Stomach (tissue), 9 donors: ENCODE data around the gene C8B. TPM values are rescaled to one million over a fixed set of nuclear protein-coding genes. Genes with fewer than 3 reads are reported as not detected.

Experiments
- DNase-seq, 2 donors: peaks; one replicate each; pipeline versions ENCODE4 v3.0.0 to v3.0.0-alpha.2; 2013 to 2019
- H3K27ac ChIP-seq, 5 donors: fragments of 200-600 bp in 4 of 5; sonication (generic) in 4 of 5; one replicate each; pipeline ENCODE4 v1.5.1; 2013 to 2019; ENCODE audit warnings: mild to moderate bottlenecking in 1 of 5, moderate library complexity in 1 of 5
- H3K27me3 ChIP-seq, 3 donors: fragments of 200-600 bp; sonication (generic); one replicate each; pipeline ENCODE4 v1.5.1; 2017 to 2019; ENCODE audit warnings: mixed run types in 1 of 3
- H3K36me3 ChIP-seq, 4 donors: fragments of 200-600 bp; sonication (generic); 1 replicate in 3 of 4; 2 replicates in 1 of 4; pipeline ENCODE4 v1.5.1; 2016 to 2019
- H3K4me1 ChIP-seq, 4 donors: fragments of 200-600 bp; sonication (generic); one replicate each; pipeline ENCODE4 v1.5.1; 2016 to 2019
- H3K4me3 ChIP-seq, 4 donors: fragments of 200-600 bp; sonication (generic) in 3 of 4; one replicate each; pipeline ENCODE4 v1.5.1; 2016 to 2019; ENCODE audit warnings: mild to moderate bottlenecking in 1 of 4
- H3K9me3 ChIP-seq, 4 donors: fragments of 200-600 bp; sonication (generic); one replicate each; pipeline ENCODE4 v1.5.1; 2016 to 2019
- CTCF ChIP-seq, 7 experiments: fragments of 450-650 bp in 4 of 7; fragments of 200-600 bp in 3 of 7; sonication (generic) in 3 of 7; IDR thresholded peaks; one replicate each; pipeline ENCODE4 v1.5.1; 2016 to 2019; ENCODE audit warnings: antibody characterized with exemption in 7 of 7, control low read depth in 2 of 7, mild to moderate bottlenecking in 1 of 7
- EP300 ChIP-seq: sonication (generic); formaldehyde crosslinking; IDR thresholded peaks from one replicate; pipeline ENCODE4 v1.6.1; 2017; ENCODE audit warnings: antibody characterized with exemption
- POLR2A ChIP-seq, 4 donors: fragments of 450-650 bp; IDR thresholded peaks; one replicate each; pipeline ENCODE4 v1.6.1; 2016; ENCODE audit warnings: antibody characterized with exemption in 4 of 4, control low read depth in 2 of 4, mild to moderate bottlenecking in 1 of 4, moderate library complexity in 1 of 4
- POLR2AphosphoS5 ChIP-seq, 3 donors: sonication (generic); formaldehyde crosslinking; IDR thresholded peaks; one replicate each; pipeline ENCODE4 v1.6.1; 2016; ENCODE audit warnings: antibody characterized with exemption in 3 of 3
- WGBS, 5 donors: extraction: QIAGEN DNeasy Blood & Tissue Kit in 3 of 5; methylation state at CpG; one replicate each; pipeline versions ENCODE4 v1.1.5 to v1.1.7; 2013 to 2018; 5-methylcytosine and 5-hydroxymethylcytosine counted together
- intact Hi-C: fragments of 100-400 bp; cut with DNase I; formaldehyde crosslinking; loops from one replicate; pipeline ENCODE4 v1.15.1; 2023; ENCODE audit warnings: low total_unique reads
- polyA plus RNA-seq, 3 donors: library from polyadenylated mRNA; stranded (reverse); fragments of 200-250 nt; gene quantifications; one replicate each; pipeline ENCODE4 v1.2.3, GENCODE V29; 2013
- total RNA-seq, 5 donors: library from RNA; depleted of rRNA; stranded (reverse); fragments of >200 nt; gene quantifications; one replicate each; pipeline versions ENCODE4 v1.1.0 to v1.2.3, GENCODE V29; 2014 to 2016
- donor health status: healthy with polysubstance abuse.
- donor health status: Bipolar disorder and iron deficiency.
- donor health status: healthy.

Gene C8B
- total and polyA plus RNA-seq, 8 donors, result 0.15 to 0.25 TPM; not detected in 6

- no peak for TF ChIP-seq EP300
- TF ChIP-seq POLR2A (IDR thresholded peaks at IDR 0.05), result no peak
- TF ChIP-seq POLR2AphosphoS5 (IDR thresholded peaks at IDR 0.05), result no peak
- TF ChIP-seq CTCF (IDR thresholded peaks at IDR 0.05), result no peak
- 44 to 67% (median 47%) methylated on average over 6 of the region's 6 CpGs for WGBS, 5 donors
- no peak for DNase-seq
- Histone ChIP-seq H3K9me3 (no peaks in the 10 kb centered on the region), H3K27ac (no peak overlapping the region), H3K27me3 (peaks cover 0 to 3% (median 0%) of the 10 kb centered on the region in 3 donors), H3K4me3 (no peak overlapping the region), H3K4me1 (peaks cover 0 to 12% (median 8%) of the 10 kb centered on the region in 4 donors), H3K36me3 (no peaks in the 10 kb centered on the region)
- intact Hi-C loops, result no loop called here
These were observed 17.7 kb upstream of the C8B start for GRCh38 chr1:56983484-56983883.

- intact Hi-C loops, result no loop called here
- Histone ChIP-seq H3K4me3 (no peak overlapping the region), H3K27ac (no peak overlapping the region), H3K4me1 (peaks cover 0 to 14% (median 8%) of the 10 kb centered on the region in 4 donors), H3K36me3 (no peaks in the 10 kb centered on the region), H3K9me3 (no peaks in the 10 kb centered on the region), H3K27me3 (peaks cover 0 to 10% (median 0%) of the 10 kb centered on the region in 3 donors)
- DNase-seq, result no peak
- WGBS, 5 donors, result 43 to 57% (median 56%) methylated on average over 4 of the region's 4 CpGs
- TF ChIP-seq EP300 (no peak), POLR2A (IDR thresholded peaks at IDR 0.05) (no peak), CTCF (IDR thresholded peaks at IDR 0.05) (no peak), POLR2AphosphoS5 (IDR thresholded peaks at IDR 0.05) (no peak)
These were observed 14.4 kb upstream of the C8B start for GRCh38 chr1:56979986-56980755.

- Histone ChIP-seq H3K4me3 (no peak overlapping the region), H3K4me1 (peaks cover 0 to 14% (median 8%) of the 10 kb centered on the region in 4 donors), H3K9me3 (no peaks in the 10 kb centered on the region), H3K36me3 (no peaks in the 10 kb centered on the region), H3K27me3 (peaks cover 0 to 10% (median 0%) of the 10 kb centered on the region in 3 donors), H3K27ac (no peak overlapping the region)
- 35 to 50% (median 46%) methylated on average over 5 of the region's 5 CpGs for WGBS, 5 donors
- peak in 1 of 2 donors; percentile 62 for DNase-seq
- TF ChIP-seq POLR2AphosphoS5 (IDR thresholded peaks at IDR 0.05), result peak in 2 of 3 donors; percentile 26 to 61
- TF ChIP-seq POLR2A (IDR thresholded peaks at IDR 0.05), result no peak
- intact Hi-C loops, result no loop called here
These were observed 13.0 kb upstream of the C8B start for GRCh38 chr1:56978819-56979218.

- intact Hi-C loops, result no loop called here
These were observed 12.1 kb upstream of the C8B start for GRCh38 chr1:56977910-56978309.

More at GRCh38 chr1:56977910-56978309, 12.1 kb upstream of the C8B start:
- Histone ChIP-seq H3K27me3 (peaks cover 0 to 10% (median 0%) of the 10 kb centered on the region in 3 donors), H3K9me3 (no peaks in the 10 kb centered on the region), H3K36me3 (no peaks in the 10 kb centered on the region), H3K4me1 (peaks cover 0 to 14% (median 8%) of the 10 kb centered on the region in 4 donors), H3K4me3 (no peak overlapping the region), H3K27ac (no peak overlapping the region)
- TF ChIP-seq EP300, result no peak
- TF ChIP-seq POLR2A (IDR thresholded peaks at IDR 0.05), result no peak
- no peak for TF ChIP-seq POLR2AphosphoS5 (IDR thresholded peaks at IDR 0.05)
- TF ChIP-seq CTCF (IDR thresholded peaks at IDR 0.05), result no peak
- 78 to 87% (median 84%) methylated on average over 4 of the region's 4 CpGs for WGBS, 5 donors
- no peak for DNase-seq
